ENCODE results near the gene GSDME. TPM values are rescaled to one million over a fixed set of nuclear protein-coding genes. Genes with fewer than 3 reads are reported as not detected.

Gene GSDME
- total RNA-seq, 3 donors from 2014 or later: 12.3 to 33.5 (median 15.1) TPM

- no peak for TF ChIP-seq POLR2A (IDR thresholded peaks at IDR 0.05)
- TF ChIP-seq, protein P1, sequence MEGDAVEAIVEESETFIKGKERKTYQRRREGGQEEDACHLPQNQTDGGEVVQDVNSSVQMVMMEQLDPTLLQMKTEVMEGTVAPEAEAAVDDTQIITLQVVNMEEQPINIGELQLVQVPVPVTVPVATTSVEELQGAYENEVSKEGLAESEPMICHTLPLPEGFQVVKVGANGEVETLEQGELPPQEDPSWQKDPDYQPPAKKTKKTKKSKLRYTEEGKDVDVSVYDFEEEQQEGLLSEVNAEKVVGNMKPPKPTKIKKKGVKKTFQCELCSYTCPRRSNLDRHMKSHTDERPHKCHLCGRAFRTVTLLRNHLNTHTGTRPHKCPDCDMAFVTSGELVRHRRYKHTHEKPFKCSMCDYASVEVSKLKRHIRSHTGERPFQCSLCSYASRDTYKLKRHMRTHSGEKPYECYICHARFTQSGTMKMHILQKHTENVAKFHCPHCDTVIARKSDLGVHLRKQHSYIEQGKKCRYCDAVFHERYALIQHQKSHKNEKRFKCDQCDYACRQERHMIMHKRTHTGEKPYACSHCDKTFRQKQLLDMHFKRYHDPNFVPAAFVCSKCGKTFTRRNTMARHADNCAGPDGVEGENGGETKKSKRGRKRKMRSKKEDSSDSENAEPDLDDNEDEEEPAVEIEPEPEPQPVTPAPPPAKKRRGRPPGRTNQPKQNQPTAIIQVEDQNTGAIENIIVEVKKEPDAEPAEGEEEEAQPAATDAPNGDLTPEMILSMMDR (IDR thresholded peaks at IDR 0.05): no peak
- no peak for TF ChIP-seq POLR2AphosphoS5 (IDR thresholded peaks at IDR 0.05)
- intact Hi-C loops (cut with DNase I; ENCODE audit: low total_unique reads): no loop called here
- Histone ChIP-seq H3K4me1 (no peaks in the 10 kb centered on the region), H3K4me3 (no peak overlapping the region), H3K27ac (no peak overlapping the region), H3K9me3 (no peaks in the 10 kb centered on the region), H3K27me3 (no peaks in the 10 kb centered on the region), H3K36me3 (no peaks in the 10 kb centered on the region)
- no peak for DNase-seq (ENCODE audit: low spot score in 2 of 2)
Measured at GRCh38 chr7:24690251-24690650, 67.0 kb downstream of the GSDME start.

DNA sequence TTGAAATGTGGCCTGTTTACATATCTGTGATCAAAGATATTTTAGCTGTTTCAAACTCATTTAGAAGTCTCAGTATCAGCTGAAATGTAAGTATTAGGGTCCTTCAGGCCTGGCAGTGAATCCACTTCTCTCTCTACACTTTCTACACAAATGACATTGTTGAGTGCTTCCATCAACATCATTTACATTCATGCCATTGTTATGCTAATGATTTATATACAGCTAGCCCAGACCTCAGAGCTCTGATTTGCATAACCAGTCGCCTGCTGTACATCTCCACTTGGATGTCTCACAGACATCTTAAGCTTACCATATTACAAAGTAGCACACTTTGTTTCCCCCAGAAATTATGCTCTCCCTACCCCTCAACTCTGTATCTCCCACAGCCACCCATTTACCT, 71.6 kb downstream of the GSDME start:
- no peak for DNase-seq (ENCODE audit: low spot score in 2 of 2)
- no peaks in the 10 kb centered on the region for H3K4me1 ChIP-seq
- no peaks in the 10 kb centered on the region for H3K36me3 ChIP-seq
- no peak for TF ChIP-seq POLR2A (IDR thresholded peaks at IDR 0.05)
- TF ChIP-seq, protein P1 (IDR thresholded peaks at IDR 0.05): no peak
- TF ChIP-seq POLR2AphosphoS5 (IDR thresholded peaks at IDR 0.05): no peak
- intact Hi-C loops (cut with DNase I; ENCODE audit: low total_unique reads): no loop called here
- H3K4me3 ChIP-seq: no peak overlapping the region
- H3K27ac ChIP-seq: no peak overlapping the region
- no peaks in the 10 kb centered on the region for H3K9me3 ChIP-seq
- no peaks in the 10 kb centered on the region for H3K27me3 ChIP-seq

GRCh38 chr7:24670782-24671181, 86.5 kb downstream of the GSDME start:
- no peak for DNase-seq (ENCODE audit: low spot score in 2 of 2)
- no peaks in the 10 kb centered on the region for H3K4me1 ChIP-seq
- intact Hi-C loops (cut with DNase I; ENCODE audit: low total_unique reads): no loop called here

DNA sequence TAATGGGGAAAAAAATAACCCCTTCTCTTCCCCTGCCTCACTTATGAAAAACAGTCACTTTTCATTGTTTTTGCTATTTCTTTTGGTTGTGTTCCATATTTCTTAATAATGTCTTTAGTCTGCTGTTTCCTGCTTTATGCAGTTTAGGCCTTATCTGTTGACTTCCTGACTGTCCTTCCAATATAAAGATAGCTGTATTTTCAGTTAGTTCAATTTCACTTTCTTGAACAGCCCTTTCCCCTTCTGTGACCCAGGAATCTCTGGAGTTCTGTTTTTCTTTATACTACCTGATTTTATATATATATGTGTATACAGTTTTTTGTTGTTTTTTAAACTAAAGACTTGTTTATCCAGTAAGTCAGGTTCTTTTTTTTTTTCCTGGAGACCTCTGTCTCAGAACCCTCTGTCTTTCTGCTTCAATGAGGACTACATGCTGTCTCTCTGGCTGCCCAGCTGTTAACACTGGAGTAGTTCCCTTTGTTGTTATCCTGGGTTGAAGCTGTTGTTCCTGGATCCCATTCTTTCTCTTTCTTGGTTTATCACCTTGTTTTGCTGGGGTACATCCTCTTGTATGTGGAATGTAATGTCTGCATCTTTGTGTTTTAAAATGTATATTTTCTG, 87.2 kb downstream of the GSDME start:
- intact Hi-C loops (cut with DNase I; ENCODE audit: low total_unique reads): no loop called here
- no peak for TF ChIP-seq POLR2A (IDR thresholded peaks at IDR 0.05)
- TF ChIP-seq, protein P1 (IDR thresholded peaks at IDR 0.05): no peak
- TF ChIP-seq POLR2AphosphoS5 (IDR thresholded peaks at IDR 0.05): no peak

More at GRCh38 chr7:24670782-24671181, 86.5 kb downstream of the GSDME start:
- H3K27me3 ChIP-seq: no peaks in the 10 kb centered on the region
- no peaks in the 10 kb centered on the region for H3K9me3 ChIP-seq
- H3K27ac ChIP-seq: no peak overlapping the region
- TF ChIP-seq, protein P1 (IDR thresholded peaks at IDR 0.05): no peak
- no peak for TF ChIP-seq POLR2A (IDR thresholded peaks at IDR 0.05)
- TF ChIP-seq POLR2AphosphoS5 (IDR thresholded peaks at IDR 0.05): no peak
- H3K4me3 ChIP-seq: no peak overlapping the region
- H3K36me3 ChIP-seq: no peaks in the 10 kb centered on the region

DNA sequence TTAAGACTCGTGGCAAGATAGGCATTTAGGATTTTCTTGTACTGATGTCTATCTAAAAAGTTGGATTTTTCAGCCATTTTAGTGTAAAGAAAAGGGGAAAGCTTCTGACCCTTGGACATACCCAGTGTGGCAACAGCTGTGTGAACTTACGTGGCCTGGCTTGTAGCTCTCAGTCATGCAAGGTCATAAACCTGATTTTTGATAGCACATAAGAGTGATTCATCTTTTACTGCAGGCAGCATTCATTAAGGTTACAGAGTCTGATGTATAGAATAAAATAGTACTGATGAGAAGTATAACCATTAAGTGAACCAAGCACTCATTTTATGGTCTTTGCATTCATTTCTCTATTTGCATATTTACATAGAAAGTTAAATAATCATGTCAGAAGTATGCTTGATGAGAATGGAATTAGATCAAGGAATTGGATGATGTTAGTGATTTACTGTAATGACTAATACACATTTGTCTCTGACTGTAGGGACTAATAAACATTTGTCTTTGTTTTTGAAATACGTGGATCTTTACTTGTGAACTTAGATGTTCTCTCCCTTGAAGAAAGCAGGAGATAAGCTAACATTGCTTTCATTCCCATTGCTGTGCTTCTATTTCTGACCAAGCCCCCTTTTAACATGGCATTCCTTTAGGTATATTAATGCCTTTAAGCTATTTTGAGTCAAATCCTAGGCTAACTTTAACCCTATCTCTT, 88.2 kb downstream of the GSDME start:
- intact Hi-C loops (cut with DNase I; ENCODE audit: low total_unique reads): no loop called here
- Histone ChIP-seq H3K36me3 (no peaks in the 10 kb centered on the region), H3K27me3 (no peaks in the 10 kb centered on the region), H3K27ac (no peak overlapping the region), H3K4me1 (no peaks in the 10 kb centered on the region), H3K9me3 (no peaks in the 10 kb centered on the region), H3K4me3 (no peak overlapping the region)
- TF ChIP-seq POLR2AphosphoS5 (IDR thresholded peaks at IDR 0.05): no peak
- TF ChIP-seq, protein P1 (IDR thresholded peaks at IDR 0.05): no peak
- TF ChIP-seq POLR2A (IDR thresholded peaks at IDR 0.05): no peak
- no peak for DNase-seq (ENCODE audit: low spot score in 2 of 2)

More for the DNA sequence above, 87.2 kb downstream of the GSDME start:
- H3K4me3 ChIP-seq: no peak overlapping the region
- no peak overlapping the region for H3K27ac ChIP-seq
- no peaks in the 10 kb centered on the region for H3K36me3 ChIP-seq
- DNase-seq (ENCODE audit: low spot score in 2 of 2): no peak
- no peaks in the 10 kb centered on the region for H3K9me3 ChIP-seq
- H3K4me1 ChIP-seq: no peaks in the 10 kb centered on the region
- H3K27me3 ChIP-seq: no peaks in the 10 kb centered on the region
